GM21515 (cell line): ENCODE results near the gene MEFV.
"Not testable (repeated sequence)": the region's sequence is repeated elsewhere in the genome, so short reads cannot be mapped to it uniquely, and the experiment has no call there.

Experiments used
- ATAC-seq: cut with Tn5 transposase; IDR thresholded peaks from one replicate; pipeline ENCODE4 v1.9.1; 2021; ENCODE audit not compliant: unreplicated experiment

MEFV gene

DNA sequence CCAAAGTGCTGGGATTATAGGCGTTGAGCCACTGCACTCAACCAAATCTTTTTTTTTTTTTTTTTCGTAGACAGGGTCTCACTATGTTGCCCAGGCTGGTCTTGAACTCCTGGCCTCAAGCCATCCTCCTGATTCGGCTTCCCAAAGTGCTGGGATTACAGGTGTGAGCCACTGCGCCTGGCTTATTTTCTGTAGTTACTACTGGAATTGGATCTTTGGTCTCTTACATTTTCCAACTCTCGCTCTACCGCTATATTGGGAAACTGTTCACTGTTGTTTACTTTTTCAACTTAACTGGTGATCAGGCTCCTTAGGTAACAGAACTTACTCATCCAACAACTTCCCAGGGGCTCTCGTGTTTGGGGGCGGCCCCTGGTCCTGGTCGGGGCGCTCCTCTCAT lies 35.6 kb downstream of the MEFV start:
- ATAC-seq: no peak

DNA sequence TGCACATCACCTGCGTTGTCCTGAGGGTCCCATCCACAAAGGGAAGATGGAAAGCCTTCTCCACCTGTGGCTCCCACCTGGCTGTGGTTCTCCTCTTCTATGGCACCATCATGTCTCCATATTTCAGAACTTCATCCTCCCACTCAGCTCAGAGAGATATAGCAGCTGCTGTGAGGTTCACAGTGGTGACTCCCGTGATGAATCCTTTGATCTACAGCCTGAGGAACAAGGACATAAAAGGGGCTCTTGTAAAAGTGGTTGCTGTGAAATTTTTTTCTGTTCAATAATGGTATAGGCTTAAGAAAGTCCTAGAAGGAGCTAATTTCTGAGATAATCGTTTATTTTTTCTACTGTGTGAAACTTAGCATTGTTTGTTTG lies 40.2 kb downstream of the MEFV start:
- no peak for ATAC-seq

- ATAC-seq: no peak
Observed at GRCh38 chr16:3215601-3216262, 40.7 kb downstream of the MEFV start.

- no peak for ATAC-seq
Observed at GRCh38 chr16:3214904-3215600, 41.4 kb downstream of the MEFV start.

DNA sequence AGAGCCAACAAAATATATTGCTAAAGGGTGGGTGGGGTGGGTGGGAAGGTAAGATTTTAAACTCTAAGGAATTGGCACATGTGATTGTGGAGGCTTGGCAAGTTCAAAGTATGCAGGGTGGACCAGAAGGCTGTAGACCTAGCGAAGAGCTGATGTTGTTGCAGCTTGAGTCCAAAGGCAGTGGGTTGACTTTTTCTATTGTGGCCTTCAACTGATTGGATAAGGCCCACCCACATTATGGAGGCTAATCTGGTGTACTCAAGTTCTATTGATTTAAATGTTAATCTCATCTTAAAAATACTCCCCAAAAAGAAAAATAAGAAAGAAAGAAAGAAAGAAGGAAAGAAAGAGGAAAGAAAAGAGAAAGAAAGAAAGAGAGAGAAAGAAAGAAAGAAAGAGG lies 43.9 kb downstream of the MEFV start:
- no peak for ATAC-seq

DNA sequence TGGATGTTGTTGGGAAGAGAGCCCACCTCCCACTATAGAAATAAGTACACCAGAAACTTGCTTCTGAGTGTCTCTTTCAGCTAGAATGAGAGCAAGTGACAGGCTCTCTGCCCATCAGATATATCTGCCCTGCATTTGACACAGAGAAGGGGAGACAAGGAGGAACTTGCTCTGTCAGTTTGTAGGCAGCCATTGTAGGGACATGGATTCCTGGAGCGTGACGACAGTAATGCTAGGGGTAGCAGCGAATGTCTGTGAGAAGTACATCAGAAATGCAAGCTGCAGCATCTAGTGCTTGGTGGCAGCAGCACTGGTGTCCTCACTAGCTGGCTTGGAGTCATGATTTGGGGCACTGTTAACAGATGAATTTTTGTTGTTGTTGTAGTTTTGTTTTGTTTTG lies 44.4 kb downstream of the MEFV start:
- no peak for ATAC-seq

DNA sequence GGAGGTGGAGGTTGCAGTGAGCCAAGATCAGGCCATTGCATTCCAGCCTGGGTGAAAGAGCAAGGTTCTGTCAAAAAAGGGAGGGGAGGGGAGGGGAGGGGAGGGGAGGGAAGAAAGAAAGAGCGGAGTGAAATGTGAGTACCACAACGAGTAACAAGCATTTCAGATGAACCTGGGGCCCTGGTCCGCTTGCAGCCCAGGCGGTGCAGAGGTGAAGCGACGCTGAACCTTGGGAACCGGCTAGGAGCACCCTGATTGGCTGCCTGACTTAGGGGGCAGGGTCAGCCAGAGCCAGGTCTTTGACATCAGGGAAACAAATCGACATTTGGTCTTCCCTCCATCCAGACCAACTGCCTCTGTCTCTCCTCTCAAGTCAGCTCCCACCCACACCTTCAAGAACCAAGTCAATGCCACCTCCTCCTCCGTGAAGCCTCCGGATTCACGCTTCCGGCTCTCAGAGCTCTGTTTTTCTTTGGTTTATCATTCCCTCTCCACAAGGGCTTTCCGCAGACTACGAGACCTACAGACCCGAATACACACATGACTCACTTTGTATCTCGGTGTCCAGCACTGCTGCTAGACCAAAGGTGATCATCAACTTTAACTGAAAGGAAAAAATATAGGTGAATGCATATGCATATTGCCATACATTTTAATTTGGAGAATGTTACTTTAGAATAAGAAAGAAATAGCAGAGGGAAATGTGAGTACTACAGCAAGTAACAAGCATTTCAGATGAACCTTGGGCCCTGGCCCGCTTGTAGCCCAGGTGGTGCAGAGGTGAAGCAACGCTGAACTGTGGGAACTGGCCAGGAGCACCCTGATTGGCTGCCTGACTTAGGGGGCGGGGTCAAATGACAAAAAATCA lies 49.1 kb downstream of the MEFV start:
- no peak for ATAC-seq

DNA sequence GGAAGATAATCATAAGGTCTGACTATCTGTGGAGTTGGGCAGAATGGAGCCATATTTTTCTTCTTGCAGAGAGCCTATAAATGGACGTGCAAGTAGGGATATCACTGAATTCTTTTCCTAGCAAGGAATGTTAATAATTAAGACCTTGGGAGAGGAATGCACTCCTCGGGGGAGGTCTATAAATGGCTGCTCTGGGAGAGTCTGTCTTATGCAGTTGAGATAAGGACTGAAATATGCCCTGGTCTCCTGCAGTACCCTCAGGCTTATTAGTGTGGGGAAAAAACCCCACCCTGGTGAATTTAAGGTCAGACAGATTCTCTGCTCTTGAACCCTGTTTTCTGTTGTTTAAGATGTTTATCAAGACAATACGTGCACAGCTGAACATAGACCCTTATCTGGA lies 50.5 kb downstream of the MEFV start:
- ATAC-seq: not testable (repeated sequence)

- ATAC-seq: no peak
Observed at GRCh38 chr16:3202903-3203539, 53.4 kb downstream of the MEFV start.

DNA sequence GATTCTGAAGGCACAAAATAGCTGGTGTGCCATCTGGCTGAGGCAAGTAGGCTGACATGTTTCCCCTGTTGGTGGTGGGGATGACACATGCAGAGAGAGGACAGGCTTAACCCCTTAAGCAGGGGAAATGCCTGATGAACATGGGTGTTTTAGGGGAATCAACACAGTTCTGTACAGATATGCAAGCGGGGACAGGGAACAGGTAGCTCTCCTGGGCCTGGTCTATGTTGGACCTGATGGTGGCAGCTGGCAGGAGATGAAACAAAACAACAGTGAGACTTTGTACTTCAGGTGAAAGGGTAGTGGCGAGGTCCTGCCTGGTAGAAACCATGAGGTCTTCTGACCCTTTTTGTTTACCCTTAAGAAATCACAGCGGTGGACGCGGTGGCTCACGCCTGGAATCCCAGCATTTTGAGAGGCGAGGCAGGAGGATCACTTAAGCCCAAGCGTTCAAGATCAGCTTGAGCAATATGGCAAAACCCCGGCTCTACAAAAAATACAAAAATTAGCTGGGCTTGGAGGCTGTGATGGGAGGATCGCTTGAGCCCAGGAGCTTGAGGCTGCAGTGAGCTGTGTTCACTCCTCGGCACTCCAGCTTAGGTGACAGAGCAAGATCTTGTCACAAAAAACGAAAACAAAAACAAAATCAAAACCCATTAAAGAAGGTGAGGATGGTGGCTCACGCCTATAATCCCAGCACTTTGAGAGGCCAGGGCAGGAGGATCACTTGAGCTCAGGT lies 57.9 kb downstream of the MEFV start:
- ATAC-seq: no peak

- not testable (repeated sequence) for ATAC-seq
Observed at GRCh38 chr16:3197694-3198333, 58.6 kb downstream of the MEFV start.

- no peak for ATAC-seq
Observed at GRCh38 chr16:3195975-3196374, 60.5 kb downstream of the MEFV start.

DNA sequence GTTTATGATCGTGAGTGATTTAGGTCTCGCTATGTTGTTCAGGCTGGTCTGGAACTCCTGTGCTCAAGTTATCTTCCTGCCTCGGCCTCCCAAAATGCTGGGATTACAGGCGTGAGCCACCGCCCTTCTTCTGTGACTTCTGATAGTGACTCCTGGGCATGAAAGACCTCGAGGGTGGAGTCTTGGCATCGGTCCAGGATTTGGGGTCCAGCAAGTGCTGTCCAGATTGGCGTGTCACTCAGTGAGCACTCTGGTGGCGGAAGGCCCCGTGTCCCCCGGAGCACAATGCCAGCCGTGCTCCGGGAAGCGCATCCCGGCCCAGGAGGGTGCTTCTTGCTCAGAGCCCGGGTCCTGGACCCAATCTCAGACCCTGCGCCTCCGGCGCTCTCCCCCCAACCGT lies 61.6 kb downstream of the MEFV start:
- ATAC-seq: no peak

- ATAC-seq: no peak
Observed at GRCh38 chr16:3193221-3194212, 62.9 kb downstream of the MEFV start.

- no peak for ATAC-seq
Observed at GRCh38 chr16:3192476-3193019, 63.9 kb downstream of the MEFV start.
